HG03378 (cell line): ENCODE measurements around the gene CALD1.

Experiments used
- ATAC-seq: cut with Tn5 transposase; IDR thresholded peaks from one replicate; pipeline ENCODE4 v1.9.1; 2021; ENCODE audit warnings: mild to moderate bottlenecking, moderate library complexity; ENCODE audit not compliant: unreplicated experiment

Gene CALD1

DNA sequence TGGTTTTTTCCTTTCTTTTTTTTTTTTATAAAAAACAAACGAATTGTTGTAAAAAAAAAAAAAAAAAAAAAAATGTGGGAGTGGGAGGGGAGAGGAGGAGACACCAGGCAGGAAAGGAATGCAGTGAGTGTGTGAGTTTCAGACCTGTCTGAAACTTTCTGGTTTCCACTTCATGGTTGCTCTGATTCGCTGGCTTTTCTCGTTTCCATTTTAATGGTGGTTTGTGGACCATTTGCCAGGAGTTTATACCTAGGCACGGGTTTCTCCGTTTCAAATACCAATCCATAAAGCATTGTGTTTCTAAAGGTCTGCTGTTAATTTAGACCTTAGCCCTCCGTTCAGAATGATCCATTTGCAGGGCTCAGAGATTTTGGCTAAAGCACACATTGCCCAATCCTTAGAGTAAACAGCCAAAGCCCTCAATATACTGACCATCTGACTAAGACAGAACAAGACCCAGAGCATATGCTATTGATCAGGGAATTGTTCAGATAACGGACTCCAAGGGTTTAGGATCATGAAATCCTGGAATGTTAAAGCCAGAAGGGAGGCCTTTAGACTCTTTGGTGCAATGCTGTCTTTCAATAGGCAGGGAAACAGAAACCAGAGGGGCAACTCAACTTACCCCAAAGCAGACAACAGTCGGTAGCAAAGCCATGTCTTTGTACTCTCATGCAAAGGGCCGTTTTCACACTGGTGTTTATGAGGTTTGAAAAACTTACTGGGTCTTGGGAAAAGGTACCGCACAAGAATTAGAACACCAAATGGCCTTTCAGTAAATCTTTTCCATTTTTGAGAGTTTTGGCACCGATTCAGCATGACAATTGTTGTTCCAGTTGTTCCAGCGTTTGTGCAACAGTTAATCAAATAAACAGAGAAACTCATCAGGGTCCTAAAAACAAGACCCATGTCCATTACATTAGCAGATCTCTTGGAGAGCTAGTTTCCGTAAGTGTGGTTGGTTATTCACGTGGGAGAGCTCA lies 112.6 kb downstream of the CALD1 start:
- no peak for ATAC-seq

DNA sequence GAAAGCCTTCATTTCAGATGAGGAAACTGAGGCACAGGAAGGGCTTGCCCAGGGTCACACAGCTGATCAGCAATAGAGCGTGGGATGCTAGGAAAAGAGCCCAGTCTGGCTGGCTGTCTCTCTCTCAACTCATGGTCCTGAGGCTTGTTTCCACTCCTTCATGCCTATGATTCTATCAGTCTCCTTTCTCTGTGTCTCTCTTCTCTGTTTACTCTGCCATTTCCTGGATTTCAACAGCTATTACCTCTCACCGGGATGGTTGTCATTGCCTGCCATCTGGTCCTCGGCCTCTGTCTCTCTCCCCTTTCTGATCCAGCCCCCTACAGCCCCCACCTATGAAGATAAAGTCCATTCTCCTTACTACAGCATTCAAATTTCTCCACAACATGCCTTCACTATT lies 113.5 kb downstream of the CALD1 start:
- no peak for ATAC-seq

DNA sequence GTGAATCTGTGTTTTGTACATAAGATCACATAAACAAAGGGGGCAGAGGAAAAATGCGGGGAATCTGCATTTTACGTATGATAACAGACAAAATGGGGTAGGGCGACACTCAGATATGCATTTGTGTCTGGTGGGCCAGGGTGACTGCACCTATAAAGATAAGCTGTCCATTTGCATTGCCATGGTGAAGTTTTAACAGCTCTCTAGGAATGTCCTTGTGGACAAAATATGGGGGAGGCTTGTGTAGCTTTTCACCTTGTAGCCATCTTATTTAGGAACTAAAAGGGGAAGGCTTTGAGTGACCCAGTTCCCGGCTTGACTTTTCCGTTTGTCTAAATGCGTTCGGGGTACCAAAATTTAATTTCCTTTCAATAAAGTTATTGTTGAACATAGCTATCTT lies 114.5 kb downstream of the CALD1 start:
- ATAC-seq, result no peak

GRCh38 chr7:134894928-134895327 lies 115.5 kb downstream of the CALD1 start:
- no peak for ATAC-seq

GRCh38 chr7:134896073-134896472 lies 116.6 kb downstream of the CALD1 start:
- no peak for ATAC-seq

DNA sequence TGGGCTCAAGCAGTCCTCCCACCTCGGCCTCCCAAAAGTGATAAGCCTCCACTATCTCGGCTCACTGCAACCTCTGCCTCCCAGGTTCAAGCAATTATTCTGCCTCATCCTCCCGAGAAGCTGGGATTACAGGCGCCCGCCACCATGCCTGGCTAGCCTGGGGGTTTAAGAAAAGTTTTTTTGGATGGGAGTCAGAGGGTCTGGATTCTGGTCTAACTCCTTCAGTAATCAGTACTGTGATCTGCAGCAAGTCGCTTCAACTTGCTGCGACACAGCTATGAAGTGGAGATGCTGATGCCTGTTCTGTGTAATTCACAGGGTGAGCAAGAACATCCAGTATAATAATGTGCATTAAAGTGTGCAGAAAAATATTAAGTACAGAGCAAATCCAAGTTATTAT lies 118.5 kb downstream of the CALD1 start:
- no peak for ATAC-seq

- no peak for ATAC-seq
Measured at GRCh38 chr7:134899729-134900128, 120.3 kb downstream of the CALD1 start.

DNA sequence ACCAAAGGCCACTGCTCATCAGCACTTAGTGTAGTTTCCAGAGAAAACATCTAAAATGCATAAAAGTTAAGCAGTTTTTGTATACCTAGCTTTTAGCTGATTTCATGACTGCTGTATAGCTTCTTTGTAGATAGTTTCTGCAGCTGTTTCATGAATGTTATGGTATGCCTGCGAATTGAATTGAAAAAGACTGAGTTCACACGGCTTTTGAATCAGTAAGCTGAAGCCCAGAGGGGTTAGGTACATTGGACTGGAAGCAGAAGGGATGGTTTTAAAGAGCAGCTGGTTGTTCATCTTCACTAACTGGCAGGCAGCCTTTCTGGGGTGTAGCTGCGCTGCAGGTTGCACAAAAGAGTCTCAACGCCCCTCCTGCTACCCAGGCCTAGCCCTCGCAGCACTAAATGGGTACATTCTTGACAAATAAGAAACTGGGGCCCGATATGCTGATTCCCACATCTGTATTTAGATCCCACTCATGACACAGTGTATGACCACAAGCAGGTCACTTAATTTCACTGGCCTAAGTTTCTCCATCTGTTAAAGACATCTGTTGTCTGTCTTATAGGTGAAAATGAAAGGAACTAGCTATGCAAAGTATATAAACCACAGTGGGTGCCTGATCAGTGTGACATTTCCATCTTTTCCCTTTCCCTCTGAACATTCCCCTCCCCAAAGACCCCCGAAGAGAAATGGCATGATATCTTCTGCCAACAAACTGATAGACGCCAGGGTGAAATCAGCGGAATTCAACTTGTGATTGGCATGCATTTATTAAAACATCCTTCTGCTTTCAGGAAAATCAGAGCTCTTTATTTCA lies 120.9 kb downstream of the CALD1 start:
- peak; percentile 79 for ATAC-seq

DNA sequence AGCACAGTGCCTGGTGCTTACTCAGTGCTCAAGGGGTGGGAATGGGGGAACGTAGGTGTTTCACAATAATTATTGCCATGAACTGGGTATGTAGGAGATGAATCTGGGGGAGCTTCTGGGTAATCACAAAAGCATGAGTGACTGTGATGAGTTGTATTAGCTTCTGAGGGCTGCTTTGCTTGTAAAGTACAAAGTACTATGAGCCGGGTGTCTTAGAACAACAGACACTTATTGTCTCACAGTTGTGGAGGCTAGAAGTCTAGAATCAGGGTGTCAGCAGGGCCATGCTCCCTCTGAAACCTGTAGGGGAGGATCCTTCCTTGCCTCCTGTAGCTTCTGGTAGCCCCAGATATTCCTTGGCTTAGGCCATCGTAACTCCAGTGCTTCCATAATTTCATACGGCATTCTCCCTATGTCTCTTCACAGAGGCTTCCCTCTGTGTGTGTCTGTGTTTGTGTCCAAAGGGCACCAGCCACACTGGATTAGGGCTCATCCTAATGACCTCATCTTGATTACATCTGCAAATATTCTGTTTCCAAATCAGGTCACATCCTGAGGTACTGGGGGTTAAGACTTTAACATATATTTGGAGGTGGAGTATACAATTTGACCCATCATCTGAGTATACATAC lies 122.1 kb downstream of the CALD1 start:
- ATAC-seq, result no peak

DNA sequence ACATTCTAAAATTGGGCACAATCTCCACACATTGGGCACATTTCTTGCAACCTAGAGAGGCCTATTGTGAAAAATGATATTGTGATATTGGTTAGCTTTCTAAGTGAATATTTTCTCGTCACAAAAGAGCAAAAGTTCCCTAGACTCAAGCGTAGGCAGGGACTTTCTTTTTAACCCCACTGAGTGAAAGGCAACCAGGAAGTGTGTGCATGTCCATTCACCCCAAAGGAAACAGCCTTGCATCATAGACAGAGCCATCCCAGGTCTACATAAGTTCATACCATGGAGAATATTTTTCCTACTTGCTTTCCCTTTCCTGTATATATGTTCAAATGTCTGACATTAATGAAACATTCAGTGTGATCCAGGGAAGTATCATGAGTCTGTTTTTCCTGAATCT lies 122.6 kb downstream of the CALD1 start:
- ATAC-seq, result no peak

DNA sequence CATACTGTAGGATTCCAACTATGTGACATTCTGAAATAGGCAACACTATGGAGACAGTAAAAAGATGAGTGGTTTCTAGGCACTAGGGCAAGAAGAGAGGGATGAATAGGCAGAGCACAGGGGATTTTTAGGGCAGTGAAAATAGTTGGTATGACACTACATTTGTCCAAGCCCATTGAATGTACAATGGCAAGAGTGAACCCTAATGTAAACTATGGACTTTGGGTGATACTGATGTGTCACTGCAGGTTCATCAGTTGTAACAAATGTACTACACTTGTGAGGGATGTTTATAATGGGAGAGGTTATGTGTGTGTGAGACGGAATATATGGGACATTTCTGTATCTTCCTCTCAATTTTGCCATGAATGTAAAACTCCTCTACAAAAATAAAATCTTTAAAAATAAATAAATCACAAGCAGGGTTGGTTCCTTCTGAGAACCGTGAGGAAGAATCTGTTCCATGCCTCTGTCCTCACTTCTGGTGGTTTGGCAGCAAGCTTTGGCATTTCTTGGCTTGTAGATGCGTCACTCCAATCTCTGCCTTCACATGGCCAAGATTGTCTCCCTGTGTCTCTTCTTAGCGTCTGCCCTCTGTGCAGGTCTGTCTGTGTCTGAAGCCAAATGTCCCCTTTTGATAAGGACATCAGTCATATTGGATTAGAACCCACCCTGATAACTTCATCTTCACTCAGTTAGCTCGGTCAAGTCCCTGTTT lies 123.8 kb downstream of the CALD1 start:
- ATAC-seq, result no peak

DNA sequence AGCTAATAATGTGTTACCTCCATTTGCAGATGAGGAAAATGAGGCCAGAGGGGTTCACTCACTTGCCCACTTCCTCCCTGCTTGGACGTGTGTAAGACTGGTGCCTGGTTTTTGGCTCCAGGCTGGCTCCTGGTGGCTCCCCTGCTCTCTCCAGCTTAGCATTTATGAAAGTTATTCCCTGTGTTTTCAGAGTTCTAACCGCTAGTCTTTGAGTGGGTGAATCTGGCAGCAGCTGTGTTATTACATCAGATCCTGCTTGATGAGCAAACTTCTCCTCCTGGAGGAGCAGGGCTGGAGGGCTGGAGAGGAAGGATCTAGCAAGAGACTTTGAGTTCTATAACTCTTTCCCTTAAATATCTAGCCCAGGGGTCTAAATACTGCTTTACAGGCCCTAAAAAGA lies 125.9 kb downstream of the CALD1 start:
- no peak for ATAC-seq

DNA sequence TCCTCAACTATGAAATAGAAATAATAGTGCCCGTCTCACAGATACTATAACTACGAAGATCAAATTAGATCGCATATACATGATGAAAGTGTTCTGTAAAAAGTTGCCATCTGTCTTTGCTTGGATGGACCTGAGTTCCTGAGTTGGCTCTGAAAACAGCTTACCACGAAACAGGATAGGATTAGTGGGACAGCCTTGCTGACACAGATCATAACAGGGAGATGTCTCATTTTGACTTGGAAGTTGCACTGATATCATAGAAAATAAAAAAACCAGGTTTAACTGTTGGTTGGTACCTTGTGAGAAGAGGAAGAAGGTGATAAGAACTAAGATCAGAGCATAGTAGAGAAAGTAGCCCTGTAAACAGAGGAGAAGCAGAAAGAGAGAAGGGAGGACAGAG lies 127.6 kb downstream of the CALD1 start:
- no peak for ATAC-seq

- ATAC-seq, result no peak
Measured at GRCh38 chr7:134907639-134908038, 128.2 kb downstream of the CALD1 start.

- ATAC-seq, result no peak
Measured at GRCh38 chr7:134908289-134908688, 128.9 kb downstream of the CALD1 start.

- ATAC-seq, result no peak
Measured at GRCh38 chr7:134910214-134910890, 130.9 kb downstream of the CALD1 start.

- ATAC-seq, result no peak
Measured at GRCh38 chr7:134910968-134911367, 131.5 kb downstream of the CALD1 start.

DNA sequence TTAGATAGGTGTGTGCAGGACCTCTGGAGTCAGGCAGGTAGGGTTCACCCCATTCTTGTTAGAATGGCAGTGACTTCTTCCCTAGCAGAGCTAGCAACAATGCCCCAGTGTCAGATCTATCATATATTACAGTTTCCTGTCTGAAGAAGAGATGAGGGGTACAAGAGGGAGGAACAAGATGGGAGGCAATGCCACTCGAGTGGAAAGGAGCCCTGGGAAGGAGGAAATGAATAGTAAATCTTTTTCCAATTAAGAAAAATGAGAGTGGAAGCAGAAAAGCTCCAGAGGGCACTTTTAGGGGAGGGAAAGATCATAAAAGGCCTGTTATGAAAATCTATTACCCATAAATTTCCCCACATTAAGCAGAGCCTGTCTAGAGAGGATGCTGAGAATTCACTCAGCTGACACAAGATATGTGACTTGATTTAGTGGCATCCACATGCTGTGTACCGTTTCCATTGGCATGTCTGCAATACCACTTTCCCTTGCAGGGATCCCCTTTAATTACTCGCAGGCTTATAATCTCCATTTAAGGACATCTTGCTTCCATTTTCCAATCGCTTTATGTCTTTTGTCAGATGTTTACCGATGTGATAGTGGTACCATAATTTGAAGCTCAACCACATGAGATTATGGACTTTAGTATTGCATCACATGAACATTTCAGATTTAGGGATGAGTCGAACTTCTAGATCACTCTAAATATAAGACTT lies 136.9 kb downstream of the CALD1 start:
- ATAC-seq, result no peak

DNA sequence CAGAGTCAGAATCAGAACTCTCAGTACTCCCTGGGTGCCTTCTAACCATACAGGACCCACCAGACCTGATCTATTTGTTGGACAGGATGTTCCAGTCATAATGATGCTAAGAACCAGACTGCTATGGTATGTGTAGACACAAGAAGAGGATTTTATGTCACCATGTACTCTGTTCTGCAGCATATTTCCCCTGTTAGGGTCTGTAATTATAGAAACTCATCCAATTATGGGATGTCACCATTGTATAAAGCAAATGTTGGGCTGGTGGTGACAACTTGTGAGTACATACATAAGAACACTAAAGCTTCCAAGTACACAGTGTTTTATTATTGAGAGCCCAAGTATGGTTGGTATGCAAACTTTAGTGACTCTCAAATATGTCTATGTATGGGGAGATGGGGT lies 139.8 kb downstream of the CALD1 start:
- ATAC-seq, result peak; percentile 85
